H9 (cell line): Measurements from ENCODE around the gene LRCH1. TPM values are rescaled to one million over a fixed set of nuclear protein-coding genes. Genes with fewer than 3 reads are reported as not detected.

Experiments
- DNase-seq: peaks from one replicate; pipeline ENCODE4 v3.0.0-alpha.2; 2017
- H2AFZ ChIP-seq: one replicate; pipeline ENCODE4 v1.6.1; 2013; ENCODE audit warnings: mild to moderate bottlenecking, low read length, control low read depth, moderate library complexity
- H2AK5ac ChIP-seq: 2 replicates; pipeline ENCODE4 v1.6.1; 2013; ENCODE audit warnings: low read length, control low read depth, mixed read lengths; ENCODE audit not compliant: insufficient read length
- H2BK120ac ChIP-seq: one replicate; pipeline ENCODE4 v1.6.1; 2013; ENCODE audit warnings: low read depth, mild to moderate bottlenecking, low read length, control low read depth, inconsistent platforms; ENCODE audit not compliant: poor library complexity, severe bottlenecking
- H2BK12ac ChIP-seq: 2 replicates; pipeline ENCODE4 v1.6.1; 2013; ENCODE audit warnings: low read length, control low read depth, mixed read lengths, low read depth; ENCODE audit not compliant: insufficient read length
- H2BK15ac ChIP-seq: 2 replicates; pipeline ENCODE4 v1.6.1; 2013; ENCODE audit warnings: low read depth, low read length, control low read depth
- H2BK20ac ChIP-seq: one replicate; pipeline ENCODE4 v1.6.1; 2013; ENCODE audit warnings: low read depth, mild to moderate bottlenecking, low read length, control low read depth, inconsistent platforms; ENCODE audit not compliant: poor library complexity, severe bottlenecking
- H2BK5ac ChIP-seq: 2 replicates; pipeline ENCODE4 v1.6.1; 2013; ENCODE audit warnings: low read length, control low read depth, mixed read lengths; ENCODE audit not compliant: insufficient read length
- H3K14ac ChIP-seq: 2 replicates; pipeline ENCODE4 v1.6.1; 2013; ENCODE audit warnings: low read length, control low read depth; ENCODE audit not compliant: insufficient read depth
- H3K18ac ChIP-seq: 2 replicates; pipeline ENCODE4 v1.6.1; 2013; ENCODE audit warnings: low read depth, mild to moderate bottlenecking, mixed read lengths, low read length, control low read depth; ENCODE audit not compliant: insufficient read length
- H3K23ac ChIP-seq: 2 replicates; pipeline ENCODE4 v1.6.1; 2013; ENCODE audit warnings: low read length, control low read depth, mixed read lengths, low read depth; ENCODE audit not compliant: insufficient read length
- H3K23me2 ChIP-seq: 2 replicates; pipeline ENCODE4 v1.6.1; 2013; ENCODE audit warnings: low read depth, mild to moderate bottlenecking, mixed read lengths, low read length, control low read depth; ENCODE audit not compliant: insufficient read length, poor library complexity, severe bottlenecking
- H3K27ac ChIP-seq: 2 replicates; pipeline ENCODE4 v1.5.1; 2013; ENCODE audit warnings: low read length, control low read depth, mixed read lengths, low read depth; ENCODE audit not compliant: insufficient read length
- H3K27me3 ChIP-seq: 2 replicates; pipeline ENCODE4 v1.6.1; 2013; ENCODE audit warnings: low read length, control low read depth, inconsistent platforms; ENCODE audit not compliant: insufficient read depth
- H3K4ac ChIP-seq: 2 replicates; pipeline ENCODE4 v1.6.1; 2013; ENCODE audit warnings: low read depth, mild to moderate bottlenecking, control low read depth, inconsistent platforms, low read length, moderate library complexity
- H3K4me1 ChIP-seq: 2 replicates; pipeline ENCODE4 v1.6.1; 2013; ENCODE audit warnings: low read length, control low read depth, inconsistent platforms; ENCODE audit not compliant: insufficient read depth
- H3K4me2 ChIP-seq: 2 replicates; pipeline ENCODE4 v1.6.1; 2013; ENCODE audit warnings: low read length, control low read depth, mixed read lengths; ENCODE audit not compliant: insufficient read length, insufficient read depth
- H3K56ac ChIP-seq: 2 replicates; pipeline ENCODE4 v1.6.1; 2013; ENCODE audit warnings: low read depth, mild to moderate bottlenecking, mixed read lengths, low read length, control low read depth; ENCODE audit not compliant: insufficient read length
- H3K79me1 ChIP-seq: 2 replicates; pipeline ENCODE4 v1.6.1; 2013; ENCODE audit warnings: low read depth, mild to moderate bottlenecking, moderate library complexity, low read length, control low read depth, inconsistent platforms; ENCODE audit not compliant: insufficient read depth, poor library complexity, severe bottlenecking
- H3K79me2 ChIP-seq: 2 replicates; pipeline ENCODE4 v1.6.1; 2013; ENCODE audit warnings: low read length, control low read depth, inconsistent platforms; ENCODE audit not compliant: insufficient read depth
- H3K9ac ChIP-seq: 2 replicates; pipeline ENCODE4 v1.6.1; 2013; ENCODE audit warnings: low read length, control low read depth, mixed read lengths; ENCODE audit not compliant: insufficient read length; ENCODE audit errors: extremely low read depth
- H3K9me3 ChIP-seq: one replicate; pipeline ENCODE4 v1.6.1; 2013; ENCODE audit warnings: low read depth, low read length, inconsistent platforms; ENCODE audit not compliant: control insufficient read depth
- H3T11ph ChIP-seq: one replicate; pipeline ENCODE4 v1.6.1; 2013; ENCODE audit warnings: mild to moderate bottlenecking, low read length, control low read depth, inconsistent platforms
- H4K20me1 ChIP-seq: one replicate; pipeline ENCODE4 v1.6.1; 2013; ENCODE audit not compliant: control insufficient read depth, insufficient read length, insufficient read depth
- H4K5ac ChIP-seq: 2 replicates; pipeline ENCODE4 v1.6.1; 2013; ENCODE audit warnings: low read depth, mild to moderate bottlenecking, mixed read lengths, low read length, control low read depth; ENCODE audit not compliant: insufficient read length
- H4K8ac ChIP-seq: replicated peaks from 2 replicates; pipeline ENCODE4 v1.6.1; 2013; ENCODE audit warnings: low read length, control low read depth, mixed read lengths, low read depth; ENCODE audit not compliant: insufficient read length
- H4K91ac ChIP-seq: 2 replicates; pipeline ENCODE4 v1.6.1; 2013; ENCODE audit warnings: low read depth, mild to moderate bottlenecking, moderate library complexity, mixed read lengths, low read length, control low read depth; ENCODE audit not compliant: insufficient read length
- H3K27ac Mint-ChIP-seq, 3 experiments: 2 replicates in 2 of 3; 3 replicates in 1 of 3; pipeline ENCODE4 v1.8.0; 2020 to 2021; ENCODE audit warnings: mixed read lengths in 3 of 3, mild to moderate bottlenecking in 1 of 3, moderate library complexity in 1 of 3
- H3K27me3 Mint-ChIP-seq: 2 replicates; pipeline ENCODE4 v1.8.0; 2021; ENCODE audit warnings: low read depth, mild to moderate bottlenecking, moderate library complexity, mixed read lengths
- H3K36me3 Mint-ChIP-seq, 3 experiments: 2 replicates in 2 of 3; 3 replicates in 1 of 3; pipeline ENCODE4 v1.8.0; 2020 to 2021; ENCODE audit warnings: low read depth in 3 of 3, mixed read lengths in 3 of 3; ENCODE audit not compliant: insufficient read depth in 1 of 3
- H3K4me1 Mint-ChIP-seq, 2 experiments: 2 replicates each; pipeline ENCODE4 v1.8.0; 2020; ENCODE audit warnings: mixed read lengths in 2 of 2
- H3K4me3 Mint-ChIP-seq, 2 experiments: 2 replicates in 1 of 2; 3 replicates in 1 of 2; pipeline ENCODE4 v1.8.0; 2020 to 2021; ENCODE audit warnings: mild to moderate bottlenecking in 2 of 2, mixed read lengths in 2 of 2, moderate library complexity in 1 of 2
- H3K9me3 Mint-ChIP-seq, 2 experiments: 2 replicates in 1 of 2; 3 replicates in 1 of 2; pipeline ENCODE4 v1.8.0; 2020; ENCODE audit warnings: mild to moderate bottlenecking in 2 of 2, mixed read lengths in 2 of 2, moderate library complexity in 1 of 2
- CTCF ChIP-seq: fragments of 200-600 bp; sonication (generic); conservative IDR thresholded peaks from 3 replicates; pipeline ENCODE4 v1.8.0; 2021; ENCODE audit warnings: antibody characterized with exemption, mild to moderate bottlenecking
- WGBS: extraction: QIAGEN DNeasy Blood & Tissue Kit; methylation state at CpG from one replicate; pipeline ENCODE4 v1.1.7; 2013; ENCODE audit warnings: missing lambda C conversion rate, low lambda C conversion rate, mixed read lengths; ENCODE audit not compliant: insufficient read length; ENCODE audit errors: extremely low coverage; 5-methylcytosine and 5-hydroxymethylcytosine counted together
- total RNA-seq: library from RNA; stranded (reverse); gene quantifications from 2 replicates; pipeline ENCODE4 v1.2.1, GENCODE V29; 2021

The LRCH1 gene
- total RNA-seq, 1 experiment from 2014 or later = 8.0 TPM

GRCh38 chr13:46536341-46536740, 16.6 kb upstream of the LRCH1 start:
- H3K9me3 Mint-ChIP-seq = no peaks in the 10 kb centered on the region
- no peaks in the 10 kb centered on the region for H3K4me1 ChIP-seq
- no peaks in the 10 kb centered on the region for H3K23me2 ChIP-seq
- no peak overlapping the region for H2BK5ac ChIP-seq
- no peaks in the 10 kb centered on the region; the same call in 1 of the 2 replicates for H3K27me3 Mint-ChIP-seq
- H2BK12ac ChIP-seq = no peak overlapping the region
- H3T11ph ChIP-seq = no peak overlapping the region
- H2AFZ ChIP-seq = no peak overlapping the region
- H3K9ac ChIP-seq = no peak overlapping the region
- no peak overlapping the region for H3K56ac ChIP-seq
- no peaks in the 10 kb centered on the region for H4K20me1 ChIP-seq
- no peak overlapping the region for H4K5ac ChIP-seq
- no peaks in the 10 kb centered on the region for H3K36me3 Mint-ChIP-seq
- no peak overlapping the region for H3K23ac ChIP-seq
- H3K4me2 ChIP-seq = no peak overlapping the region
- no peak overlapping the region for H3K14ac ChIP-seq
- H4K8ac ChIP-seq = no peak overlapping the region
- H3K27ac Mint-ChIP-seq = peak overlapping the region in 1 of 3 experiments; percentile 70; a peak in 1 of 7 replicates
- no peak overlapping the region for H3K18ac ChIP-seq
- H3K79me1 ChIP-seq = no peaks in the 10 kb centered on the region
- no peak overlapping the region for H2BK120ac ChIP-seq
- no peaks in the 10 kb centered on the region for H3K4me1 Mint-ChIP-seq
- H4K91ac ChIP-seq = no peak overlapping the region
- H3K27me3 ChIP-seq = no peaks in the 10 kb centered on the region
- H3K27ac ChIP-seq = no peak overlapping the region
- no peak for DNase-seq
- H2BK20ac ChIP-seq = no peak overlapping the region
- TF ChIP-seq CTCF = no peak
- H3K4ac ChIP-seq = no peak overlapping the region
- no peak overlapping the region for H2AK5ac ChIP-seq
- H2BK15ac ChIP-seq = no peak overlapping the region
- H3K4me3 Mint-ChIP-seq = no peak overlapping the region
- H3K79me2 ChIP-seq = no peaks in the 10 kb centered on the region
- no peaks in the 10 kb centered on the region for H3K9me3 ChIP-seq
- WGBS = no CpG with 5 or more reads among the region's 2 CpGs
